Kidney (tissue), 14 donors: Measurements from ENCODE around the gene PYHIN1. TPM values are rescaled to one million over a fixed set of nuclear protein-coding genes. Genes with fewer than 3 reads are reported as not detected.

Experiments
- DNase-seq, 5 donors: peaks; one replicate each; pipeline ENCODE4 v3.0.0-alpha.2; 2013 to 2020
- FAIRE-seq: peaks from 2 replicates; lab custom pipeline; 2012; peaks lifted over from hg19 to GRCh38; lab: Jason Lieb, UNC
- H3K27ac ChIP-seq, 2 donors: one replicate each; pipeline ENCODE4 v1.7.0; 2013; ENCODE audit warnings: low read depth in 2 of 2, low read length in 2 of 2, inconsistent platforms in 1 of 2
- H3K27me3 ChIP-seq: one replicate; pipeline ENCODE4 v1.7.1; 2013; ENCODE audit warnings: low read length, inconsistent platforms; ENCODE audit not compliant: control insufficient read depth, insufficient read depth
- H3K36me3 ChIP-seq, 3 donors: one replicate each; pipeline versions ENCODE4 v1.7.0 to v1.7.1; 2013; ENCODE audit warnings: low read length in 3 of 3, control low read depth in 1 of 3, inconsistent platforms in 1 of 3; ENCODE audit not compliant: insufficient read depth in 3 of 3, control insufficient read depth in 2 of 3
- H3K4me1 ChIP-seq, 3 donors: one replicate each; pipeline versions ENCODE4 v1.7.0 to v1.7.1; 2013; ENCODE audit warnings: low read length in 3 of 3, inconsistent platforms in 1 of 3, low read depth in 1 of 3; ENCODE audit not compliant: control insufficient read depth in 2 of 3, insufficient read depth in 2 of 3
- H3K4me3 ChIP-seq, 3 donors: one replicate each; pipeline versions ENCODE4 v1.7.0 to v1.8.1; 2013; ENCODE audit warnings: low read length in 3 of 3, control low read depth in 1 of 3, inconsistent platforms in 1 of 3
- H3K9ac ChIP-seq, 3 donors: one replicate each; pipeline versions ENCODE4 v1.7.0 to v1.7.1; 2013; ENCODE audit warnings: low read length in 3 of 3, control low read depth in 1 of 3, inconsistent platforms in 1 of 3
- H3K9me3 ChIP-seq, 3 donors: one replicate each; pipeline versions ENCODE4 v1.7.0 to v1.7.1; 2013; ENCODE audit warnings: low read length in 3 of 3, control low read depth in 1 of 3, inconsistent platforms in 1 of 3; ENCODE audit not compliant: control insufficient read depth in 2 of 3, insufficient read depth in 1 of 3
- intact Hi-C: fragments of 100-400 bp; cut with DNase I; formaldehyde crosslinking; loops from one replicate; pipeline ENCODE4 v1.11.1; 2022
- polyA plus RNA-seq: library from polyadenylated mRNA; stranded (reverse); fragments of 350-450 nt; fragmentation: Illumina TruSeq; extraction: RNeasy Lipid Tissue Mini Kit (QIAGEN cat#74804); gene quantifications from one replicate; pipeline ENCODE4 v1.2.3, GENCODE V29; 2014; ENCODE audit warnings: low read depth, low replicate concordance; ENCODE audit not compliant: insufficient read depth
- total RNA-seq: library from RNA; stranded (reverse); fragmentation: NEBNext Ultra II Directional; extraction: Animal tissue kit (Norgen Biotek cat#: 25700); gene quantifications from one replicate; pipeline ENCODE4 v1.2.1, GENCODE V29; 2021
- TF ChIP-seq, protein P1 (sequence below): IDR thresholded peaks from 3 replicates; pipeline ENCODE4 v1.5.1; 2012; ENCODE audit warnings: mild to moderate bottlenecking, moderate library complexity, borderline replicate concordance; ENCODE audit not compliant: insufficient read depth; ENCODE audit errors: extremely low read depth
- donor health status: control.
- donor health status: control.
- donor health status: control.
- donor health status: control.
- donor health status: control.
- donor health status: DM: yes; HTN: yes; CAD: no.
- donor health status: Normal renal cell carcinoma (clear cell type).

Gene PYHIN1
- total and polyA plus RNA-seq, 2 donors from 2014 or later = 0.30 to 3.9 TPM

DNA sequence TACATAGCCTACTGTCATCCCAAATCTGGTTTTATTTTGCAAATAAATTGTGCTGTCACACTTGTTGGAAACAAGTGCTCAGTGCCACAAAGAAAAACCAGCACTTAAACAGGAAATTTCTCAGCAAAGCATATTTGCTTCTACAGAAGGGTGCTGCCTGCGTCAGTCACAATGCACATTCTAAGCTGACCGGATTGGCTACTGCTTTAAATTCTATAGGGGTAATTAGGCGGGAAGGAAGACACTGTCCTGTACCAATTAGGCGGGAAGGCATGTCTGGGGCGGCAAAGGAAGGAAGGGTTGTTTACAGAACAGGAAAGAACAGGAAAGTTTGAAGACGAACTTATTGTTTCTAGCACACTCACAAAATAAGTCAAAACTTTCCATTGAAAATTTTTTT, 81.1 kb downstream of the PYHIN1 start:
- intact Hi-C loops = no loop called here
- Histone ChIP-seq H3K4me1 (peaks cover 0 to 2% (median 0%) of the 10 kb centered on the region in 3 donors), H3K27ac (peak overlapping the region in 1 of 2 donors; percentile 26), H3K9me3 (no peaks in the 10 kb centered on the region), H3K36me3 (peaks cover 2 to 6% (median 3%) of the 10 kb centered on the region in 3 donors), H3K9ac (no peak overlapping the region), H3K4me3 (peak overlapping the region in 2 of 3 donors; percentile 31 to 41), H3K27me3 (no peaks in the 10 kb centered on the region)
- FAIRE-seq (no peak), DNase-seq (peak in 2 of 5 donors; percentile 12 to 25)
- TF ChIP-seq, protein P1, sequence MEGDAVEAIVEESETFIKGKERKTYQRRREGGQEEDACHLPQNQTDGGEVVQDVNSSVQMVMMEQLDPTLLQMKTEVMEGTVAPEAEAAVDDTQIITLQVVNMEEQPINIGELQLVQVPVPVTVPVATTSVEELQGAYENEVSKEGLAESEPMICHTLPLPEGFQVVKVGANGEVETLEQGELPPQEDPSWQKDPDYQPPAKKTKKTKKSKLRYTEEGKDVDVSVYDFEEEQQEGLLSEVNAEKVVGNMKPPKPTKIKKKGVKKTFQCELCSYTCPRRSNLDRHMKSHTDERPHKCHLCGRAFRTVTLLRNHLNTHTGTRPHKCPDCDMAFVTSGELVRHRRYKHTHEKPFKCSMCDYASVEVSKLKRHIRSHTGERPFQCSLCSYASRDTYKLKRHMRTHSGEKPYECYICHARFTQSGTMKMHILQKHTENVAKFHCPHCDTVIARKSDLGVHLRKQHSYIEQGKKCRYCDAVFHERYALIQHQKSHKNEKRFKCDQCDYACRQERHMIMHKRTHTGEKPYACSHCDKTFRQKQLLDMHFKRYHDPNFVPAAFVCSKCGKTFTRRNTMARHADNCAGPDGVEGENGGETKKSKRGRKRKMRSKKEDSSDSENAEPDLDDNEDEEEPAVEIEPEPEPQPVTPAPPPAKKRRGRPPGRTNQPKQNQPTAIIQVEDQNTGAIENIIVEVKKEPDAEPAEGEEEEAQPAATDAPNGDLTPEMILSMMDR = no peak

DNA sequence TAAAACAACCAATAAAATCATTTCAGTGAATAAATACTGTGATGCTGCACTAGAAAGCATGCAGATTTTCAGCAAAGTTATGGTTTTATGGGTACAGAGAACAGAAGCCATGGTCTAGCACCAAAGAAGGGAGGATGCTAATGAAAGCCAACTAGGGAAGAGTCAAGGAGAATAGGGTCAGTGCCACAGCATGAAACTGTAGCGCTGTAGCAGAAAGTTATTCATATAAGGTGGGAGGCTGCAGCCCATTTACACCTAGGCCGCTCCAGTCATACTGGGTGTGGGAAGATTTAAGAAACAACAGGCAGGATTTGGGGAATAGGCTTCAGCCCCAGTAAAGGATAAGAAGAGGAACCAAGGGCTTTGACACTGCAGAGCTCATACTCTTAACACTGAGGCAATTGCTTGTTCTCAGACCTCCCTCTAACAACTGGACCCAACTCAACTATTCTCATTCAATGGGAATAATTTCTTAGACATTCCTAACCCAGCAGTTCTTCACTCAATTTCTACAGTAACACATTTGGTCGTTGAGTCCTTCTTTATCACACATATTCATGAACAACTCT, 82.7 kb downstream of the PYHIN1 start:
- H3K27ac ChIP-seq = no peak overlapping the region
- DNase-seq (no peak), FAIRE-seq (no peak)
- no peak overlapping the region for H3K9ac ChIP-seq
- no peak overlapping the region for H3K4me3 ChIP-seq
- H3K36me3 ChIP-seq = peaks cover 2 to 6% (median 3%) of the 10 kb centered on the region in 3 donors
- intact Hi-C loops = no loop called here
- TF ChIP-seq, protein P1 = no peak
- H3K27me3 ChIP-seq = no peaks in the 10 kb centered on the region
- H3K9me3 ChIP-seq = no peaks in the 10 kb centered on the region
- peaks cover 0 to 2% (median 0%) of the 10 kb centered on the region in 3 donors for H3K4me1 ChIP-seq

DNA sequence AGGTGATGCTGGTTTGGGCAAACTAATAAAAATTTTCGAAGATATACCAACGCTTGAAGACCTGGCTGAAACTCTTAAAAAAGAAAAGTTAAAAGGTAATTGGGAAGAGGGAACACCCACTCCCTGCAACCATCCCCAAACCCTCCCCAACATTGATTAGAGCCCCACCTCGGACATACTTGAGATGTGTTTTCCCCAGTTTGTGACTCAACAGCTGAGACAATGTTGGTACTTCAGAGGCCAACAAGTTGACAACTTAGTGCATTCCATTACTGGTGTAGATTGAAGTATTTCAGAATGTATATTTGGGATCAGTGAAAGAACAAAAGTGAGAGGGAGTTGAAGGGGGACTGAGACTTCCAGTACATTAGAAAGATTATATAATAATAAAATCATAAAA, 83.5 kb downstream of the PYHIN1 start:
- H3K4me3 ChIP-seq = no peak overlapping the region
- TF ChIP-seq, protein P1 = no peak
- no peak overlapping the region for H3K9ac ChIP-seq
- no peak for FAIRE-seq
- intact Hi-C loops = no loop called here
- DNase-seq = no peak
- H3K27me3 ChIP-seq = no peaks in the 10 kb centered on the region
- peaks cover 2 to 6% (median 3%) of the 10 kb centered on the region in 3 donors for H3K36me3 ChIP-seq
- H3K4me1 ChIP-seq = no peaks in the 10 kb centered on the region
- H3K27ac ChIP-seq = no peak overlapping the region
- no peaks in the 10 kb centered on the region for H3K9me3 ChIP-seq

DNA sequence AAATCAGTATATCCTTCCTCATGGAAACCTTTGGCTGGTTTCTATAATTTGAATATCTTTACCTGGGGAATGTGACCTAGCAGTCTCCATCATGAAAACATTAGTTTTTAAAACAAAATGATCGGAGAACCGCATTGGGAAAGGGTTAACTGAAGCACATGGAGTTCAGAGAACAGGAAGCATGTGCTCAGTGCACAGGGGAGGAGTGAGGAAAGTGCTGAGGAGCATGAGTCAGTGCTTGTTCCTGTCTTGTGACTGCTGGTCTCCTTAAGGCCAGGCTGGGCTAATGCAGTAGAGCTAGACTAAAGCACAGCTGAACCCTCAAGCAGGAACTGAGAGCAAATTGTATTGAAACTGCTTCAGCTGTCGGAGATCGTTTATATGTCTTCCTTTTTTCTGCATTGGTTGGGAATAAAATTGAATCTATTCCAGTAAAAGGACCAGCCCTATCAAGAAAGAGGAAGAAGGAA, 84.1 kb downstream of the PYHIN1 start:
- no peaks in the 10 kb centered on the region for H3K4me1 ChIP-seq
- H3K36me3 ChIP-seq = peaks cover 2 to 6% (median 3%) of the 10 kb centered on the region in 3 donors
- no peaks in the 10 kb centered on the region for H3K9me3 ChIP-seq
- TF ChIP-seq, protein P1 = no peak
- H3K4me3 ChIP-seq = no peak overlapping the region
- FAIRE-seq = no peak
- intact Hi-C loops = no loop called here
- no peaks in the 10 kb centered on the region for H3K27me3 ChIP-seq
- no peak overlapping the region for H3K27ac ChIP-seq
- H3K9ac ChIP-seq = no peak overlapping the region
- DNase-seq = peak in 2 of 5 donors; percentile 24 to 50
